Putamen (tissue), 1 donor: ENCODE measurements around the gene EML5.

Source experiments
- DNase-seq: peaks from one replicate; pipeline ENCODE4 v3.0.0-alpha.2; 2016; ENCODE audit warnings: low spot score

The EML5 gene

DNA sequence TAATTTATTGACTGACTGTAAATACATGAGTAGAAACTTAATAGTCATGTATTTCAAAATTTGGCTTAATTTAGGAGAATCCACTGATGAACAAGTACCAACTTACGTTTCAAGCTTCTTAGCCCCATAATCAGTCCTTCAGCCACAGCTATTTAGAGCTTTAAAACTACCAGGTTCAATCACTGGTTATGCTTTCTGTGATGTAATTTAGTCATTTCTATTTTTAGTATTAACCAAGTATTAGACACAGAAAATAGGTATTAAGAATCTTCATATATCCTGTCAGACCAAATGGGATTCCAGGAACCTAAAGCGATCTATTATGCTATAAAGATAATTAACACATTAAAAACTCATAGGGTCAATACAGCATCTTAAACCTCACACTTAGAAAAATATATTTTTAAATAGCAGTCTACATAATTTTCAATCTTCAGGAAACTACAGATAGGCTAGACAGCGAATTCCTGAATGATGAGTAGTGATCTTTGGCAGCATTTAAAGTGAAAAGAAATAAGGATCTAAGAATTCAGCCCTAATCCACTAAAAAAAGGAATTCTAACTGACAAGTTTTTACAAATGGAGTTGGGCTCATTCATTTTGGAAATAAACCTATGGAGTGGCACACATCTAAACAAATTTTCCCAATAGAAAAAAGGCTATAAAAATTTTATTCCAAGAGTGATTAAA, 178.4 kb downstream of the EML5 start:
- DNase-seq, result no peak

- DNase-seq, result no peak
These were observed 179.2 kb downstream of the EML5 start for GRCh38 chr14:88613552-88614010.

- DNase-seq, result no peak
These were observed 179.8 kb downstream of the EML5 start for GRCh38 chr14:88612981-88613380.

GRCh38 chr14:88611878-88612277, 180.9 kb downstream of the EML5 start:
- DNase-seq, result no peak

DNA sequence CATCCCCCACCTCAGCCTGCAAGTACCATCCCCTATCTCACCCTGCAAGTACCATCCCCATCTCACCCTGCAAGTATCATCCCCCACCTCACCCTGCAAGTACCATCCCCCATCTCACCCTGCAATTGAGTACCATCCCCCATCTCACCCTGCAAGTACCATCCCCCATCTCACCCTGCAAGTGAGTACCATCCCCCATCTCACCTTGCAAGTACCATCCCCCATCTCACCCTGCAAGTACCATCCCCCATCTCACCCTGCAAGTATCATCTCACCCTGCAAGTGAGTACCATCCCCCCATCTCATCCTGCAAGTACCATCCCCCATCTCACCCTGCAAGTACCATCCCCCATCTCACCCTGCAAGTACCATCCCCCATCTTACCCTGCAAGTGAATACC, 184.9 kb downstream of the EML5 start:
- DNase-seq, result no peak

DNA sequence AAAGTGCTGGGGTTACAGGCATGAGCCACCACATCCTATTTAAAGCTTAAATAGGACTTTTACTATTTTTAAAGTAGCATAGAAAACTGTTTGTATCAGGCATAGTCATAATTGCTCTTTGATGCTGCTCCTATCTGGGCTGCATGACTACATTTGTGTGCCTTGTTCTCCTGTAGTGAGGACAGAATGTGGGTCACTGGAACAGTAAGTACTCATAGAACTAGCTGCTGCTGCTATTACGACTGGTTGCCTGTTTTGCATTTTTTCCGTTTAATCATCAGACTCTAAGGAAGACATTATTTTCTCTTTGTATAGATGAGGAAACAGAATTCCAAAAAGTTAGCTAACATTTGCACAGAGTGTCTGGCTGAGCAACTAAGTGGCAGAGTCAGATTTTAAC, 187.2 kb downstream of the EML5 start:
- DNase-seq, result no peak

GRCh38 chr14:88604212-88604611, 188.5 kb downstream of the EML5 start:
- DNase-seq, result no peak

- DNase-seq, result no peak
These were observed 192.9 kb downstream of the EML5 start for GRCh38 chr14:88599761-88600439.

GRCh38 chr14:88599326-88599725, 193.4 kb downstream of the EML5 start:
- no peak for DNase-seq

GRCh38 chr14:88598097-88598675, 194.6 kb downstream of the EML5 start:
- DNase-seq, result no peak

DNA sequence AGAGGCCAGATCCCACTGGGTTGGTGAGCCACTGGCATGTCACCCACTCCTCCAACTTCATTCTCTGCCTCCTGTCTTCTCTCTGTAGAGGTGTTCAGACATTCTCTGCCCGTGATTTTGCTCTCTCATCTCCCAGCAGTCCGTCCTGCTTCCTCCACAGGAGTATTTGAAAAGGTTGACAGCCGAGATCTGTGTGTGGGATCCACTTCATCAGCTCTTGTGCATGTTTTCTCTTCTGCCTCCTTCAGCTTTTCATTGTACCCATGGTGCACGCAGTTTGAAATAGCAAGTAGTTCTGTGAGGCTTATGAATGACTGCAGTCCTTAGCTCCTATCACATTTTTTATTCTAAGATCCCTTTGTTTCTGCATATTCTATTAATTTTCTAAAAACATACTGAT, 195.2 kb downstream of the EML5 start:
- DNase-seq, result peak; percentile 58

DNA sequence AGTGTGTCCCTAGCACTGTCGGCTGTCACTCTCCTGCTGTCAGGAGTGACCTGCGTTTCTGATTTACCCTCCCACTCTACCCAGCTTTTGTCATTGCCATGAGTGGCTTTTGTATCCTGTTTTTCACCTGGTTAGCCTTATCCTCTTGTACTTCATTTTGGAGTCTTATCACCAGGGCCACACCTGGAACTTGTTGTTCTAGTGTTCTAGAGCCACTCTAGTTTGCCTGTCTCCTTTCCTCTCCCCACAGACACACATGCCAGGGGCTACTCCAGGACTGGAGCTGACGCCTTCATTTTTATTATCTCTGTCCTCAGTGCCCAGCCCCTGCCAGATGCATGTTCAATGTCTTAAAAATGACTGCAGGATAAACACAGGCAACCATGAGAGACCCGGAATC, 195.7 kb downstream of the EML5 start:
- no peak for DNase-seq

DNA sequence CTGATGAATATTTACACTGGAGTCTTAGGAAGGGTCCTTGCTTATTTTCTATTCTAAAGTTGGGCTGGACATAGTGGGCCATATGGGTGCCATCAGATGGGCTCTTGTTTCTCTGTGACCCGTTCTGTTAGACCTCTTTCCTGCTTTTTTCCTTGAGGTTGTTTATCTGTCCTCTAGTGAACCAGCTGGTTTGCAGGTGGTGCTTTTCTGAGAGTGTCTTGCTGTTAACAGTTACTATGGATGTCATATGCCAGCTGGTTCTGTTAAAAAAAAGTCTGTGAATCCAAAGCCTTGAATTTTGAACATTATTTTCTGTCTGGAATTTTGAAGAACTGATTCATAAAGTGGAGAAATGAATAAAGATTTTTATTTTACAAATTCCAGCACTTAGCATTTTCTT, 200.7 kb downstream of the EML5 start:
- DNase-seq, result no peak

GRCh38 chr14:88590173-88590572, 202.6 kb downstream of the EML5 start:
- DNase-seq, result no peak

GRCh38 chr14:88588081-88588480, 204.7 kb downstream of the EML5 start:
- no peak for DNase-seq

- no peak for DNase-seq
These were observed 208.3 kb downstream of the EML5 start for GRCh38 chr14:88584451-88584850.

DNA sequence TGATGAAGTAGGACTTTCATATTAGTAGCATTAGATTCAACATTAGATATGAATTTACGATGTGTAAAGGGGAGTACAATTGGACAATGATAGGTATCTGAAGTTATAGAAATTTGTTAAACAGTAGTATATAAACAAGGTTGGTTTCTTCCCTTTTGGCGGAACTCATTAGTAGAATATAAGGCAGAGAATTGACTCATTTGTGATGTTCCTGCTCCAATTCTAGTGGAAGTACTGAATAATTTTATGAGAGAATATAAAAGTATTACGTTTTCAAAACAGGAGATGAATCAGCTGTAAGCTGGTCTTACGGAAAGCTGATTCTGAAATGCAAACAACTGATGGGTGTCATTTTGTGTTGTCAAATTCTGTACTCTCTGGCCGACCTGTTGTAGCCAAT, 216.5 kb downstream of the EML5 start:
- no peak for DNase-seq

GRCh38 chr14:88572117-88572516, 220.6 kb downstream of the EML5 start:
- DNase-seq, result no peak

DNA sequence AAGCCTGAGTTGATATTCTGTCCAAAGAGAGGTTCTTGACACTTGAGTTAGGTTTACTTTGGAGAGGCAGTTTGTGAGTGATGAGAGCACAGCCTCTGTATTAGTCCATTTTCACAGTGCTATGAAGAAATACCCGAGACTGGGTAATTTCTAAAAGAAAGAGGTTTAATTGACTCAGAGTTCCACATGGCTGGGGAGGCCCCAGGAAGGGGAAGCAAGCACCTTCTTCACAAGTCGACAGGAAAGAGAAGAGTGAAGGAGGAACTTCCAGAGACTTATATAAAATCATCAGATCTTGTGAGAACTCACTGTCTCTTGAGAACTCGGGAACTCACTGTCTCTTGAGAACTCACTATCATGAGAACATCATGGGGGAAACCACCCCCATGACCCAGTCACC, 224.6 kb downstream of the EML5 start:
- DNase-seq, result no peak

- no peak for DNase-seq
These were observed 227.3 kb downstream of the EML5 start for GRCh38 chr14:88565427-88565826.

DNA sequence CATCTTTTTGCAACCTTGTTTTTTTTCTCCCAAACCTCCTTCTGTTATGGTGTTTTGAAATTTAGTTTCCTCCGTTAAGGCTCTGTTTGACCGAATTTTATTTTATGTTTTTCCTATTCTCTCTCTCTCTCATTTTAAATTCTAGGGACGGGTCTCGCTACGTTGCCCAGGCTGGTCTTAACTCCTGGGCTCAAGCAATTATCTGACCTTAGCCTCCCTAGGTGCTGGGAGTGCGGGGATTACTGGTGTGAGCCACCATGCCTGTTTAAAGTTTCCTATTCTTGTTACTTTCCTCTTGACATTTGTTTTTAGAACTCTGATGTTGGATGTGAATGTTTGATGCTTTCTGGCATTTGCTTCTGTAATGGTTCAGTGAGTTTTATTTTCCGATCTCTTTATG, 228.9 kb downstream of the EML5 start:
- DNase-seq, result no peak

DNA sequence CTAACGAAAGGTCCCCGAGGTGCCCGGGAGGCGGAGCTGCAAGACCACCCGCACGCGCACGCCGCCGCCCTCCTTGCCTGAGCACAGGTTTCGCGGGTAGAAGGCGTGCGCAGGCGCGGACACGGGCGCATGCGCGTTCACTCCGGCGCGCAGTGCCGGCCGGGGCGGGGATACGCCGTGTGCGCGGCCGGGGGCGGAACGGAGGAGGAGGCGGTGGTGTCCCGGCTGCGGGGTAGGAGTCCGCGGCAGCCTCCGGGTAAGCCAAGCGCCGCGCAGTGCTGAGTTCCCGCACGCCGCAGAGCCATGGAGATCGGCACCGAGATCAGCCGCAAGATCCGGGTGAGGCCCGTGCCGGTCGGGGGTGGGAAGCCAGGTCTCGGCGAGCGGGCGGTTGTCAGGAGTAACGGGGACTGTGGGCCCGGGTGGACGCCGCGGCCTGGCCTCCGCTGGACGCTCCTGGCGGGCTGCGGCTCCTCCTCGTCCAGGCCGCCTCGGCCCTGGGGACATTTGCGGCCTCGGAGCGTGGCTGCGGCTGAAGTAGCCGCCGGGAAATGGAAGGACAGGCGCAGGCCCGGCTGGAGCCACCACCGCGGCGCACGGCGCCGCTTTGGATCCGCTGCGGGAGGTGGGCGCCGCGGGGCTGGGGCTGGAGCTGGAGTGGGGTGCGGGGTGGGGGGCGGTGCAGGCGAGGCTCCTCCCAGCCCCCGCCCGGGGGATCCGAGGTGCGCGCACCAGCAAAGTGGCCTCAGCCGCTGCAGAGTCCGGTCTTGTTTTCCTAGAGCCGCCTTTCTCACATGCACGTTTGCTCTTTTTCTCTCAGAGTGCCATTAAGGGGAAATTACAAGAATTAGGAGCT, 229.7 kb downstream of the EML5 start, which contains the start of gene ZC3H14:
Gene ZC3H14 (plus strand): TSS at position 207 of the 856 bp plus-strand sequence. CDS start 97 bp downstream, at position 304.
- DNase-seq, result peak; percentile 89

GRCh38 chr14:88562532-88562830, 230.3 kb downstream of the EML5 start:
- DNase-seq, result no peak
